Smooth muscle cell (in vitro differentiated cells): Measurements from ENCODE around the gene KIAA0513. TPM values are rescaled to one million over a fixed set of nuclear protein-coding genes. Genes with fewer than 3 reads are reported as not detected.

Experiments used
- DNase-seq: peaks from one replicate; lab custom pipeline; 2025; ENCODE audit not compliant: unreplicated experiment; lab: John Stamatoyannopoulos, UW
- H2AFZ ChIP-seq: fragments of 200-600 bp; sonication (generic); 2 replicates; pipeline ENCODE4 v1.6.0; 2016; ENCODE audit warnings: antibody characterized with exemption, low read depth, mild to moderate bottlenecking
- H3F3A ChIP-seq: fragments of 200-600 bp; sonication (generic); 2 replicates; pipeline ENCODE4 v1.6.0; 2017; ENCODE audit warnings: antibody characterized with exemption, low read depth
- H3K27ac ChIP-seq: fragments of 200-600 bp; sonication (generic); 2 replicates; pipeline ENCODE4 v1.5.1; 2016; ENCODE audit warnings: low read depth, mild to moderate bottlenecking
- H3K27me3 ChIP-seq: fragments of 200-600 bp; sonication (generic); 2 replicates; pipeline ENCODE4 v1.6.1; 2016; ENCODE audit warnings: low read depth, mild to moderate bottlenecking
- H3K36me3 ChIP-seq: fragments of 200-600 bp; sonication (generic); 2 replicates; pipeline ENCODE4 v1.5.1; 2016; ENCODE audit warnings: low read depth
- H3K4me1 ChIP-seq: fragments of 200-600 bp; sonication (generic); 2 replicates; pipeline ENCODE4 v1.5.1; 2016; ENCODE audit warnings: low read depth
- H3K4me2 ChIP-seq: fragments of 200-600 bp; sonication (generic); 2 replicates; pipeline ENCODE4 v1.6.0; 2016; ENCODE audit warnings: mild to moderate bottlenecking
- H3K4me3 ChIP-seq: fragments of 200-600 bp; sonication (generic); 2 replicates; pipeline ENCODE4 v1.5.1; 2016; ENCODE audit warnings: mild to moderate bottlenecking
- H3K79me2 ChIP-seq: fragments of 200-600 bp; sonication (generic); 2 replicates; pipeline ENCODE4 v1.6.0; 2016; ENCODE audit warnings: low read depth, mild to moderate bottlenecking
- H3K9ac ChIP-seq: fragments of 200-600 bp; sonication (generic); 2 replicates; pipeline ENCODE4 v1.6.0; 2016; ENCODE audit warnings: low read depth
- H3K9me3 ChIP-seq: fragments of 200-600 bp; sonication (generic); replicated peaks from 2 replicates; pipeline ENCODE4 v1.5.1; 2016; ENCODE audit warnings: low read depth
- H4K20me1 ChIP-seq: fragments of 200-600 bp; sonication (generic); 2 replicates; pipeline ENCODE4 v1.6.0; 2016; ENCODE audit warnings: low read depth
- CTCF ChIP-seq: fragments of 200-600 bp; sonication (generic); IDR thresholded peaks from 2 replicates; pipeline ENCODE4 v1.5.1; 2017; ENCODE audit warnings: borderline replicate concordance, mild to moderate bottlenecking, antibody characterized with exemption; ENCODE audit not compliant: insufficient read depth, poor library complexity, severe bottlenecking
- WGBS: methylation state at CpG from one replicate; pipeline ENCODE4 v1.1.7; 2016; ENCODE audit warnings: low lambda C conversion rate; 5-methylcytosine and 5-hydroxymethylcytosine counted together
- polyA plus RNA-seq: library from polyadenylated mRNA; unstranded; fragments of >200 nt; fragmentation: Nextera tagmentation; extraction: Ambion mirVana; gene quantifications from 2 replicates; pipeline ENCODE4 v1.2.1, GENCODE V29; 2016
- total RNA-seq: library from RNA; depleted of rRNA; stranded (reverse); fragments of >200 nt; gene quantifications from 2 replicates; pipeline ENCODE4 v1.2.3, GENCODE V29; 2014

The KIAA0513 gene
- total and polyA plus RNA-seq, 2 experiments from 2014 or later = 3.2 to 3.3 TPM

GRCh38 chr16:85140455-85141012 lies 112.9 kb downstream of the KIAA0513 start:
- no peak for DNase-seq
- H3K9me3 ChIP-seq = no peaks in the 10 kb centered on the region
- no peak overlapping the region for H3K9ac ChIP-seq
- no peaks in the 10 kb centered on the region for H4K20me1 ChIP-seq
- peaks cover 3% of the 10 kb centered on the region for H3K4me1 ChIP-seq
- H3K36me3 ChIP-seq = no peaks in the 10 kb centered on the region
- no peak overlapping the region for H3K4me2 ChIP-seq
- H2AFZ ChIP-seq = no peak overlapping the region
- 87% methylated on average over 12 of the region's 12 CpGs for WGBS
- no peak overlapping the region for H3K4me3 ChIP-seq
- no peak overlapping the region for H3K27ac ChIP-seq
- no peaks in the 10 kb centered on the region for H3F3A ChIP-seq
- TF ChIP-seq CTCF = no peak
- H3K79me2 ChIP-seq = no peaks in the 10 kb centered on the region
- H3K27me3 ChIP-seq = no peaks in the 10 kb centered on the region

GRCh38 chr16:85141491-85142128 lies 114.0 kb downstream of the KIAA0513 start:
- 87% methylated on average over 17 of the region's 17 CpGs for WGBS
- DNase-seq = no peak
- Histone ChIP-seq H3K4me1 (no peaks in the 10 kb centered on the region), H3K36me3 (no peaks in the 10 kb centered on the region), H3K4me3 (no peak overlapping the region), H4K20me1 (no peaks in the 10 kb centered on the region), H2AFZ (no peak overlapping the region), H3K27ac (no peak overlapping the region), H3K9me3 (no peaks in the 10 kb centered on the region), H3F3A (no peaks in the 10 kb centered on the region), H3K79me2 (no peaks in the 10 kb centered on the region), H3K27me3 (no peaks in the 10 kb centered on the region), H3K9ac (no peak overlapping the region), H3K4me2 (no peak overlapping the region)
- no peak for TF ChIP-seq CTCF

- Histone ChIP-seq H3K4me2 (no peak overlapping the region), H2AFZ (no peak overlapping the region), H3K4me1 (no peaks in the 10 kb centered on the region), H3K79me2 (no peaks in the 10 kb centered on the region), H4K20me1 (no peaks in the 10 kb centered on the region), H3K4me3 (no peak overlapping the region), H3K27me3 (no peaks in the 10 kb centered on the region), H3K9me3 (no peaks in the 10 kb centered on the region), H3K27ac (no peak overlapping the region), H3K36me3 (no peaks in the 10 kb centered on the region), H3F3A (no peaks in the 10 kb centered on the region), H3K9ac (no peak overlapping the region)
- no peak for DNase-seq
- TF ChIP-seq CTCF = no peak
- 94% methylated on average over 7 of the region's 7 CpGs for WGBS
These were observed 114.5 kb downstream of the KIAA0513 start for GRCh38 chr16:85142129-85142513.

- H3K36me3 ChIP-seq = no peaks in the 10 kb centered on the region
- DNase-seq = no peak
- H3K4me3 ChIP-seq = no peak overlapping the region
- no peak overlapping the region for H2AFZ ChIP-seq
- no peaks in the 10 kb centered on the region for H3K79me2 ChIP-seq
- H3K27ac ChIP-seq = no peak overlapping the region
- no peak overlapping the region for H3K4me2 ChIP-seq
- TF ChIP-seq CTCF = no peak
- no peaks in the 10 kb centered on the region for H3K27me3 ChIP-seq
- no peak overlapping the region for H3K9ac ChIP-seq
- H3K4me1 ChIP-seq = no peaks in the 10 kb centered on the region
- WGBS = 93% methylated on average over 17 of the region's 19 CpGs
- H3F3A ChIP-seq = no peaks in the 10 kb centered on the region
- no peaks in the 10 kb centered on the region for H4K20me1 ChIP-seq
- H3K9me3 ChIP-seq = no peaks in the 10 kb centered on the region
These were observed 115.2 kb downstream of the KIAA0513 start for GRCh38 chr16:85142771-85143211.
